GM21529 (cell line): ENCODE measurements around the gene SAMD11.
"Not testable (repeated sequence)": the region's sequence is repeated elsewhere in the genome, so short reads cannot be mapped to it uniquely, and the experiment has no call there.

Experiments used
- ATAC-seq: cut with Tn5 transposase; IDR thresholded peaks from one replicate; pipeline ENCODE4 v1.9.1; 2021; ENCODE audit not compliant: unreplicated experiment

SAMD11 gene

GRCh38 chr1:974687-975328 is 51.1 kb downstream of the SAMD11 start:
- ATAC-seq, result no peak

- ATAC-seq, result no peak
These were observed 51.6 kb downstream of the SAMD11 start for GRCh38 chr1:975365-975764.

GRCh38 chr1:975896-976683 is 52.4 kb downstream of the SAMD11 start:
- no peak for ATAC-seq

GRCh38 chr1:976791-977190 is 53.1 kb downstream of the SAMD11 start:
- not testable (repeated sequence) for ATAC-seq

- no peak for ATAC-seq
These were observed 54.5 kb downstream of the SAMD11 start for GRCh38 chr1:978069-978834.

GRCh38 chr1:978835-979743 is 55.4 kb downstream of the SAMD11 start:
- no peak for ATAC-seq

- no peak for ATAC-seq
These were observed 56.0 kb downstream of the SAMD11 start for GRCh38 chr1:979744-980072.

GRCh38 chr1:980137-980571 is 56.4 kb downstream of the SAMD11 start:
- no peak for ATAC-seq

- ATAC-seq, result no peak
These were observed 57.1 kb downstream of the SAMD11 start for GRCh38 chr1:980602-981395.

GRCh38 chr1:981491-981954 is 57.8 kb downstream of the SAMD11 start:
- ATAC-seq, result no peak

GRCh38 chr1:981955-982558 is 58.3 kb downstream of the SAMD11 start, which contains the start of gene PERM1:
TSS of gene PERM1 (minus strand) at chr1:982093. CDS start at chr1:981029, 1,064 bp downstream.
- no peak for ATAC-seq

GRCh38 chr1:982765-983436 is 59.2 kb downstream of the SAMD11 start:
- ATAC-seq, result no peak

- ATAC-seq, result no peak
These were observed 60.2 kb downstream of the SAMD11 start for GRCh38 chr1:983798-984475.

- no peak for ATAC-seq
These were observed 60.7 kb downstream of the SAMD11 start for GRCh38 chr1:984476-984814.

GRCh38 chr1:985126-985525 is 61.4 kb downstream of the SAMD11 start:
- no peak for ATAC-seq

- ATAC-seq, result not testable (repeated sequence)
These were observed 64.3 kb downstream of the SAMD11 start for GRCh38 chr1:988061-988460.

- not testable (repeated sequence) for ATAC-seq
These were observed 67.6 kb downstream of the SAMD11 start for GRCh38 chr1:991275-991674.

- ATAC-seq, result no peak
These were observed 68.2 kb downstream of the SAMD11 start for GRCh38 chr1:991895-992294.
